Transverse colon (tissue), 4 donors: ENCODE data around the gene CADM1.

Experiments used
- EP300 ChIP-seq: sonication (generic); formaldehyde crosslinking; IDR thresholded peaks from one replicate; pipeline ENCODE4 v1.6.1; 2017; ENCODE audit warnings: antibody characterized with exemption, low read depth
- POLR2A ChIP-seq: fragments of 450-650 bp; IDR thresholded peaks from one replicate; pipeline ENCODE4 v1.6.1; 2016; ENCODE audit warnings: antibody characterized with exemption, mild to moderate bottlenecking, moderate library complexity
- POLR2AphosphoS5 ChIP-seq, 3 donors: sonication (generic); formaldehyde crosslinking; IDR thresholded peaks; one replicate each; pipeline ENCODE4 v1.6.1; 2016; ENCODE audit warnings: antibody characterized with exemption in 3 of 3
- TF ChIP-seq, protein P1 (sequence below), 5 experiments: fragments of 200-600 bp in 3 of 5; fragments of 450-650 bp in 2 of 5; sonication (generic) in 3 of 5; IDR thresholded peaks; 1 replicate in 2 of 5; 2 replicates in 3 of 5; pipeline ENCODE4 v1.5.1; 2016 to 2017; ENCODE audit warnings: antibody characterized with exemption in 5 of 5, inconsistent platforms in 3 of 5, mild to moderate bottlenecking in 2 of 5, moderate library complexity in 1 of 5

DNA sequence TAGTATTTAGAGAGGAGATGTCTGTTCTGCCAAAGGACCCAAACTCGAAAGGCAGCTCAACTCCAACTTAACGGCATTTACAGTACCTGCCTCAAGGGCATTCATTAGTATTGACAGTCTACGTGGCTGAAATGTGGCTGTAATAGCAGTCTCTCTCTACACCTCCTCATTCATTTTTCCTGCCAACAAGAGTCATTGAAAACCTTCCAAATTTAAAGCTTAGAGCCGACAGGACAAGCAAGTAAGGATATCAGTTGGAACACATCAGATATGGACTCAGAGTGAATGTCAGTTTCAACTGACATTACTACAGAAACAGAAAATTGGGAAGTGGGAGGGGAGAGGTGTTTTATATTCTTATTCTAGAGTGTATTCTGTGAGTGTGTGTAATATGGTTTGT lies 253.1 kb downstream of the CADM1 start:
- TF ChIP-seq POLR2A (no peak), POLR2AphosphoS5 (IDR thresholded peaks at IDR 0.05) (no peak), EP300 (no peak)
- TF ChIP-seq, protein P1, sequence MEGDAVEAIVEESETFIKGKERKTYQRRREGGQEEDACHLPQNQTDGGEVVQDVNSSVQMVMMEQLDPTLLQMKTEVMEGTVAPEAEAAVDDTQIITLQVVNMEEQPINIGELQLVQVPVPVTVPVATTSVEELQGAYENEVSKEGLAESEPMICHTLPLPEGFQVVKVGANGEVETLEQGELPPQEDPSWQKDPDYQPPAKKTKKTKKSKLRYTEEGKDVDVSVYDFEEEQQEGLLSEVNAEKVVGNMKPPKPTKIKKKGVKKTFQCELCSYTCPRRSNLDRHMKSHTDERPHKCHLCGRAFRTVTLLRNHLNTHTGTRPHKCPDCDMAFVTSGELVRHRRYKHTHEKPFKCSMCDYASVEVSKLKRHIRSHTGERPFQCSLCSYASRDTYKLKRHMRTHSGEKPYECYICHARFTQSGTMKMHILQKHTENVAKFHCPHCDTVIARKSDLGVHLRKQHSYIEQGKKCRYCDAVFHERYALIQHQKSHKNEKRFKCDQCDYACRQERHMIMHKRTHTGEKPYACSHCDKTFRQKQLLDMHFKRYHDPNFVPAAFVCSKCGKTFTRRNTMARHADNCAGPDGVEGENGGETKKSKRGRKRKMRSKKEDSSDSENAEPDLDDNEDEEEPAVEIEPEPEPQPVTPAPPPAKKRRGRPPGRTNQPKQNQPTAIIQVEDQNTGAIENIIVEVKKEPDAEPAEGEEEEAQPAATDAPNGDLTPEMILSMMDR (IDR thresholded peaks at IDR 0.05) = no peak
